Keratinocyte (primary cell): ENCODE measurements around the gene EVX2. TPM values are rescaled to one million over a fixed set of nuclear protein-coding genes. Genes with fewer than 3 reads are reported as not detected.

ENCODE experiments used
- DNase-seq: peaks from one replicate; pipeline ENCODE4 v3.0.0-alpha.2; 2011; ENCODE audit warnings: low read depth, missing footprints, low spot score
- FAIRE-seq: peaks from 2 replicates; lab custom pipeline; 2011; peaks lifted over from hg19 to GRCh38; lab: Jason Lieb, UNC
- H2AFZ ChIP-seq: 2 replicates; pipeline ENCODE4 v1.6.0; 2012; ENCODE audit warnings: low read length, control low read depth, inconsistent platforms; ENCODE audit not compliant: control insufficient read depth
- H3K27ac ChIP-seq: 2 replicates; pipeline ENCODE4 v1.5.1; 2011; ENCODE audit warnings: low read length; ENCODE audit not compliant: control insufficient read depth, insufficient read depth
- H3K27me3 ChIP-seq: 3 replicates; pipeline ENCODE4 v1.6.0; 2011; ENCODE audit warnings: low read length; ENCODE audit not compliant: control insufficient read depth, insufficient read depth; ENCODE audit errors: extremely low read depth
- H3K36me3 ChIP-seq, 2 experiments: 2 replicates in 1 of 2; 3 replicates in 1 of 2; pipeline ENCODE4 v1.5.1; 2011; ENCODE audit warnings: low read length in 2 of 2, mild to moderate bottlenecking in 1 of 2; ENCODE audit not compliant: control insufficient read depth in 2 of 2, insufficient read depth in 2 of 2; ENCODE audit errors: extremely low read depth in 1 of 2
- H3K4me1 ChIP-seq: 3 replicates; pipeline ENCODE4 v1.5.1; 2011; ENCODE audit warnings: low read length; ENCODE audit not compliant: control insufficient read depth, insufficient read depth; ENCODE audit errors: extremely low read depth
- H3K4me2 ChIP-seq: 3 replicates; pipeline ENCODE4 v1.6.0; 2011; ENCODE audit warnings: low read depth, low read length; ENCODE audit not compliant: control insufficient read depth, insufficient read depth; ENCODE audit errors: extremely low read depth
- H3K4me3 ChIP-seq, 3 experiments: fragments of 200-600 bp in 1 of 3; sonication (generic) in 1 of 3; 2 replicates in 2 of 3; 3 replicates in 1 of 3; pipeline ENCODE4 v1.5.1; 2011 to 2016; ENCODE audit warnings: low read length in 3 of 3, mild to moderate bottlenecking in 3 of 3, control low read depth in 2 of 3, inconsistent platforms in 1 of 3, low read depth in 1 of 3, mixed read lengths in 1 of 3, mixed run types in 1 of 3, moderate library complexity in 1 of 3; ENCODE audit not compliant: control insufficient read depth in 2 of 3, insufficient read depth in 2 of 3; ENCODE audit errors: extremely low read depth in 1 of 3
- H3K79me2 ChIP-seq: 2 replicates; pipeline ENCODE4 v1.6.0; 2012; ENCODE audit warnings: low read length; ENCODE audit not compliant: control insufficient read depth, insufficient read depth
- H3K9ac ChIP-seq: 3 replicates; pipeline ENCODE4 v1.6.0; 2011; ENCODE audit warnings: low read length; ENCODE audit not compliant: control insufficient read depth, insufficient read depth; ENCODE audit errors: extremely low read depth
- H3K9me1 ChIP-seq: 3 replicates; pipeline ENCODE4 v1.6.0; 2011; ENCODE audit warnings: low read length; ENCODE audit not compliant: control insufficient read depth, insufficient read depth; ENCODE audit errors: extremely low read depth
- H3K9me3 ChIP-seq: 2 replicates; pipeline ENCODE4 v1.5.1; 2012; ENCODE audit warnings: low read depth, low read length; ENCODE audit not compliant: control insufficient read depth
- H4K20me1 ChIP-seq: 3 replicates; pipeline ENCODE4 v1.6.0; 2011; ENCODE audit warnings: low read length; ENCODE audit not compliant: control insufficient read depth, insufficient read depth; ENCODE audit errors: extremely low read depth
- EZH2 ChIP-seq: IDR thresholded peaks from one replicate; pipeline ENCODE4 v1.6.1; 2012; ENCODE audit warnings: inconsistent platforms, mild to moderate bottlenecking, low read length, moderate library complexity
- dilution Hi-C: fragments of 300-500 bp; cut with MboI; formaldehyde crosslinking; loops from one replicate; pipeline ENCODE4 v1.7.0; 2020; ENCODE audit warnings: low sequenced_read_pairs; ENCODE audit not compliant: extremely low pct_ligation_motif_present
- polyA plus RNA-seq, 5 experiments: library from polyadenylated mRNA; depleted of rRNA in 3 of 5; stranded (reverse) in 3 of 5; stranded (forward) in 1 of 5; unstranded in 1 of 5; fragments of >200 nt; gene quantifications; 1 replicate in 1 of 5; 2 replicates in 3 of 5; 3 replicates in 1 of 5; pipeline versions ENCODE4 v1.2.1 to v1.2.3, GENCODE V29; 2011 to 2012; ENCODE audit warnings: missing spikeins in 2 of 5, low read depth in 1 of 5, low replicate concordance in 1 of 5
- TF ChIP-seq, protein P1 (sequence below), 3 experiments: IDR thresholded peaks in 1 of 3; conservative IDR thresholded peaks in 1 of 3; optimal IDR thresholded peaks in 1 of 3; 2 replicates in 2 of 3; 3 replicates in 1 of 3; pipeline versions ENCODE3 to v1.5.1; 2011; ENCODE audit warnings: low read length in 3 of 3, mild to moderate bottlenecking in 3 of 3, moderate library complexity in 2 of 3, control low read depth in 1 of 3, inconsistent platforms in 1 of 3; ENCODE audit not compliant: insufficient read depth in 2 of 3; ENCODE audit errors: extremely low read depth in 1 of 3

The EVX2 gene
- polyA plus RNA-seq, 1 donor (not counting 4 experiments of a cell fraction or from before 2014, with no cell fraction given): not detected

DNA sequence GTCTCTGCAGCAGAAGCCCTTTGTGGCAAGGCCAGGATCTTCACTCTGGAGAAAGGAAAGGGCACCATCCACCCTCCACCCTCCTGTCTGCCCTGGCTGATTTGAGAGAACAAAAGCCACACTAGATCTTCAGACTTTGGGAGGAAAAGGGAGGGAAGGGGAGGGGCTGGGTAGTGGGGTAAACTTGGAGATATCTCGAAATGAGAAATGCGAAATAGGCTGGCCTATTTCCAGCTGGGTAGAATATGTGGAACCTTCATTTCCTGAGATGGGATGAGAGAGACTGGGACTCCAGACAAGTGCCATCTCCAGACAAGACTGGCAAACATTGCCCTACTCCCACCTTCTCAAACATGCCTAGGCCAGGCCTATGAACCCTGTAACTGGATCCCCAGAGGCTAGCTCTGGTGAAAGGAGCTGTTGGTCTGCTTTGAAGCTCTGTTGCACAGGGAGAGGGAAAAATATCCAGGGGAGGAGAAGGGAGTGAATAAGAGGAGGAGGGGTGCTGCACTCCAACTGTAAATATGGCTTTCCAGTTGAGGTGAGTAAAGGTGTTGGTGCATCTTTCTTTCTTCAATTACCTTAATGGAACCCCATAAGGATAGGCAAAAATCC is 17.6 kb upstream of the EVX2 start:
- H3K4me3 ChIP-seq: no peak overlapping the region
- peaks cover 3% of the 10 kb centered on the region for H4K20me1 ChIP-seq
- H3K27me3 ChIP-seq: peaks cover 99% of the 10 kb centered on the region
- dilution Hi-C loops: no loop called here
- no peak overlapping the region for H2AFZ ChIP-seq
- no peak overlapping the region for H3K9ac ChIP-seq
- no peak overlapping the region for H3K27ac ChIP-seq
- no peaks in the 10 kb centered on the region for H3K79me2 ChIP-seq
- FAIRE-seq (no peak), DNase-seq (no peak)
- H3K36me3 ChIP-seq: no peaks in the 10 kb centered on the region
- TF ChIP-seq EZH2: no peak
- TF ChIP-seq, protein P1, sequence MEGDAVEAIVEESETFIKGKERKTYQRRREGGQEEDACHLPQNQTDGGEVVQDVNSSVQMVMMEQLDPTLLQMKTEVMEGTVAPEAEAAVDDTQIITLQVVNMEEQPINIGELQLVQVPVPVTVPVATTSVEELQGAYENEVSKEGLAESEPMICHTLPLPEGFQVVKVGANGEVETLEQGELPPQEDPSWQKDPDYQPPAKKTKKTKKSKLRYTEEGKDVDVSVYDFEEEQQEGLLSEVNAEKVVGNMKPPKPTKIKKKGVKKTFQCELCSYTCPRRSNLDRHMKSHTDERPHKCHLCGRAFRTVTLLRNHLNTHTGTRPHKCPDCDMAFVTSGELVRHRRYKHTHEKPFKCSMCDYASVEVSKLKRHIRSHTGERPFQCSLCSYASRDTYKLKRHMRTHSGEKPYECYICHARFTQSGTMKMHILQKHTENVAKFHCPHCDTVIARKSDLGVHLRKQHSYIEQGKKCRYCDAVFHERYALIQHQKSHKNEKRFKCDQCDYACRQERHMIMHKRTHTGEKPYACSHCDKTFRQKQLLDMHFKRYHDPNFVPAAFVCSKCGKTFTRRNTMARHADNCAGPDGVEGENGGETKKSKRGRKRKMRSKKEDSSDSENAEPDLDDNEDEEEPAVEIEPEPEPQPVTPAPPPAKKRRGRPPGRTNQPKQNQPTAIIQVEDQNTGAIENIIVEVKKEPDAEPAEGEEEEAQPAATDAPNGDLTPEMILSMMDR (optimal IDR thresholded peaks at IDR 0.05 in 1 of 3, IDR thresholded peaks at IDR 0.05 in 1 of 3, conservative IDR thresholded peaks at IDR 0.05 in 1 of 3; ENCODE audit: extremely low read depth in 1 of 3, insufficient read depth in 2 of 3, low read length in 3 of 3): no peak
- H3K4me2 ChIP-seq: no peak overlapping the region
- no peaks in the 10 kb centered on the region for H3K9me3 ChIP-seq
- H3K9me1 ChIP-seq: no peaks in the 10 kb centered on the region
- peaks cover 5% of the 10 kb centered on the region for H3K4me1 ChIP-seq

DNA sequence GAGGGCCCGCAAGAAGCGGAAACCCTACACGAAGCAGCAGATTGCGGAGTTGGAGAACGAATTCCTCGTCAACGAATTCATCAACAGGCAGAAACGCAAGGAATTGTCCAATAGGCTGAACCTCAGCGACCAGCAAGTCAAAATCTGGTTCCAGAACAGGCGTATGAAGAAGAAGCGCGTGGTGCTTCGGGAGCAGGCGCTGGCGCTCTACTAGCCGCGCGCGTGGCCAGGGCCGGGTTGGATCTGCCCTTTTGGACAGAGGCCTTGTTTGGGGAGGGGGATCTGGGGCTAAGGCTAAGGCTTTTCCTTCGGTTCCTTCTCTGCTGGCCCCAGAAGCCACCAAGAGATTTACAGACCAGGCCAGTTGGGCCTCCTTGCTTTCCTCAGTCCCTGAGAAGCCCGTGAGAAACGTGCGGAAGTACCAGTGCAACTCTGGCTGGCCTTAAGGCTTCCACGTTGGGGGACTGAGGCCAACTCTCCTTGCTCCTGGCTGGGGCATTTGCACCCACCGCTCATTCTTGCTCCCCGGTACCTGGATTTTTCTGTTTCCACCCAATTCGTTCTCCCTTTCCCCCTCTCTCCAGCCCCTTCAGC is 16.9 kb upstream of the EVX2 start:
- no peaks in the 10 kb centered on the region for H3K36me3 ChIP-seq
- no peak overlapping the region for H3K9ac ChIP-seq
- H3K27ac ChIP-seq: no peak overlapping the region
- dilution Hi-C loops: no loop called here
- H3K9me1 ChIP-seq: no peaks in the 10 kb centered on the region
- no peak overlapping the region for H2AFZ ChIP-seq
- TF ChIP-seq, protein P1 (optimal IDR thresholded peaks at IDR 0.05 in 1 of 3, IDR thresholded peaks at IDR 0.05 in 1 of 3, conservative IDR thresholded peaks at IDR 0.05 in 1 of 3; ENCODE audit: extremely low read depth in 1 of 3, insufficient read depth in 2 of 3, low read length in 3 of 3): no peak
- no peak for TF ChIP-seq EZH2
- H3K27me3 ChIP-seq: peaks cover 99% of the 10 kb centered on the region
- H3K4me1 ChIP-seq: peaks cover 5% of the 10 kb centered on the region
- DNase-seq (no peak), FAIRE-seq (no peak)
- H3K4me2 ChIP-seq: no peak overlapping the region
- H4K20me1 ChIP-seq: peaks cover 3% of the 10 kb centered on the region
- no peaks in the 10 kb centered on the region for H3K9me3 ChIP-seq
- H3K4me3 ChIP-seq: no peak overlapping the region
- no peaks in the 10 kb centered on the region for H3K79me2 ChIP-seq
